GM12878 (cell line): ENCODE results near the gene TLE2. TPM values are rescaled to one million over a fixed set of nuclear protein-coding genes. Genes with fewer than 3 reads are reported as not detected.

Experiments
- ATAC-seq: fragments of 200-7000 bp; cut with Tn5 transposase; 3 replicates; pipeline ENCODE4 v1.9.1; 2020; ENCODE audit warnings: mild to moderate bottlenecking, moderate library complexity
- BruUV-seq: library from RNA; stranded (reverse); fragments of 400-500 nt; replicated peaks from 2 replicates; lab custom pipeline; 2021; lab: Mats Ljungman, UMichigan
- CTCF ChIA-PET: fragments of 300-600 bp; sonication (Branson Sonifier 250); formaldehyde crosslinking; extraction: SDS; loops from one replicate; lab custom pipeline; 2021; ENCODE audit warnings: inconsistent platforms; lab: Yijun Ruan, JAX
- POLR2A ChIA-PET: fragments of 350-600 bp; formaldehyde crosslinking; extraction: SDS; loops from one replicate; lab custom pipeline; 2021; ENCODE audit warnings: inconsistent platforms; lab: Charles Lee
- RAD21 ChIA-PET: fragments of 300-600 bp; sonication (Branson Sonifier 250); formaldehyde crosslinking; loops from one replicate; lab custom pipeline; 2023; ENCODE audit warnings: antibody characterized with exemption; ENCODE audit not compliant: unreplicated experiment; lab: Charles Lee
- SMC1A ChIA-PET: fragments of 300-600 bp; sonication (Branson Sonifier 250); formaldehyde crosslinking; loops from one replicate; lab custom pipeline; 2023; ENCODE audit not compliant: unreplicated experiment, uncharacterized antibody; lab: Charles Lee
- DNase-seq: peaks from one replicate; pipeline ENCODE4 v3.0.0-alpha.2; 2011; ENCODE audit warnings: low read depth, low spot score
- FAIRE-seq: peaks from 3 replicates; lab custom pipeline; 2011; peaks lifted over from hg19 to GRCh38; lab: Jason Lieb, UNC
- H2AFZ ChIP-seq: 2 replicates; pipeline ENCODE4 v1.6.0; 2011; ENCODE audit warnings: low read depth, low read length, control low read depth; ENCODE audit not compliant: control insufficient read depth
- H3K27ac ChIP-seq: 2 replicates; pipeline ENCODE4 v1.5.1; 2011; ENCODE audit warnings: control low read depth; ENCODE audit not compliant: control insufficient read depth, insufficient read depth
- H3K27me3 ChIP-seq, 2 experiments: replicated peaks in 1 of 2; 2 replicates each; pipeline versions ENCODE4 v1.6.0 to v1.6.1; 2011; ENCODE audit warnings: low read length in 1 of 2; ENCODE audit not compliant: control insufficient read depth in 2 of 2, insufficient read depth in 2 of 2
- H3K36me3 ChIP-seq, 2 experiments: 2 replicates each; pipeline ENCODE4 v1.5.1; 2011; ENCODE audit warnings: low read length in 1 of 2; ENCODE audit not compliant: control insufficient read depth in 2 of 2, insufficient read depth in 2 of 2
- H3K4me1 ChIP-seq: 2 replicates; pipeline ENCODE4 v1.6.1; 2011; ENCODE audit warnings: mild to moderate bottlenecking, low read length, moderate library complexity, mixed read lengths; ENCODE audit not compliant: control insufficient read depth, insufficient read depth
- H3K4me2 ChIP-seq: 2 replicates; pipeline ENCODE4 v1.6.0; 2011; ENCODE audit warnings: control low read depth; ENCODE audit not compliant: control insufficient read depth, insufficient read depth
- H3K4me3 ChIP-seq: fragments of 200-600 bp; sonication (generic); 2 replicates; pipeline ENCODE4 v1.5.1; 2016
- H3K79me2 ChIP-seq: 2 replicates; pipeline ENCODE4 v1.6.0; 2011; ENCODE audit warnings: low read length; ENCODE audit not compliant: control insufficient read depth, insufficient read depth
- H3K9ac ChIP-seq: 2 replicates; pipeline ENCODE4 v1.8.0; 2011; ENCODE audit warnings: low read length, control low read depth, mixed read lengths; ENCODE audit not compliant: control insufficient read depth, insufficient read depth
- H3K9me3 ChIP-seq: replicated peaks from 3 replicates; pipeline ENCODE4 v1.5.1; 2011; ENCODE audit warnings: mild to moderate bottlenecking, low read length; ENCODE audit not compliant: control insufficient read depth, insufficient read depth
- H4K20me1 ChIP-seq: 2 replicates; pipeline ENCODE4 v1.6.0; 2011; ENCODE audit not compliant: control insufficient read depth, insufficient read depth
- CBX3 ChIP-seq: fragments of 200-600 bp; sonication (generic); IDR thresholded peaks from 2 replicates; pipeline ENCODE4 v1.6.1; 2016; ENCODE audit warnings: low read depth, borderline replicate concordance
- CHD4 ChIP-seq: fragments of 200-600 bp; sonication (generic); IDR thresholded peaks from 2 replicates; pipeline ENCODE4 v1.6.1; 2016; ENCODE audit warnings: mild to moderate bottlenecking
- EP300 ChIP-seq, 2 experiments: fragments of 150-350 bp in 1 of 2; IDR thresholded peaks; 2 replicates each; pipeline ENCODE4 v1.6.1; 2011 to 2012; ENCODE audit warnings: low read depth in 2 of 2, low read length in 2 of 2, borderline replicate concordance in 1 of 2, improper control_type of control experiment in 1 of 2, inconsistent platforms in 1 of 2; ENCODE audit not compliant: control insufficient read depth in 1 of 2
- ETV6 ChIP-seq, 2 experiments: fragments of 450-650 bp in 1 of 2; IDR thresholded peaks in 1 of 2; conservative IDR thresholded peaks in 1 of 2; 2 replicates each; pipeline ENCODE4 v1.6.1; 2014; ENCODE audit warnings: antibody characterized with exemption in 1 of 2, borderline replicate concordance in 1 of 2, low read depth in 1 of 2, mild to moderate bottlenecking in 1 of 2, moderate library complexity in 1 of 2
- FOXM1 ChIP-seq: IDR thresholded peaks from 2 replicates; pipeline ENCODE4 v1.6.1; 2012; ENCODE audit warnings: low read depth, mild to moderate bottlenecking, inconsistent platforms, low read length, moderate library complexity
- HCFC1 ChIP-seq: fragments of 150-350 bp; IDR thresholded peaks from 2 replicates; pipeline ENCODE4 v1.6.1; 2014; ENCODE audit warnings: low read length
- MAX ChIP-seq: IDR thresholded peaks from 2 replicates; pipeline ENCODE4 v1.6.1; 2012; ENCODE audit warnings: low read depth, low read length, improper control_type of control experiment
- MLLT1 ChIP-seq: fragments of 450-650 bp; IDR thresholded peaks from 2 replicates; pipeline ENCODE4 v1.6.1; 2016; ENCODE audit warnings: mild to moderate bottlenecking
- MYB ChIP-seq: fragments of 150-350 bp; IDR thresholded peaks from 2 replicates; pipeline ENCODE4 v1.6.1; 2014; ENCODE audit warnings: mild to moderate bottlenecking, low read depth, low read length, borderline replicate concordance
- NFIC ChIP-seq: IDR thresholded peaks from 2 replicates; pipeline ENCODE4 v1.6.1; 2012; ENCODE audit warnings: low read depth, mild to moderate bottlenecking, inconsistent platforms, low read length, moderate library complexity
- PAX5 ChIP-seq: IDR thresholded peaks from 2 replicates; pipeline ENCODE4 v1.6.1; 2011; ENCODE audit warnings: low read depth, low read length, borderline replicate concordance
- PML ChIP-seq: IDR thresholded peaks from 2 replicates; pipeline ENCODE4 v1.6.1; 2012; ENCODE audit warnings: low read length, inconsistent platforms
- POLR2AphosphoS5 ChIP-seq: IDR thresholded peaks from 2 replicates; pipeline ENCODE4 v1.6.1; 2011; ENCODE audit warnings: mild to moderate bottlenecking, low read length, inconsistent platforms
- RCOR1 ChIP-seq: conservative IDR thresholded peaks from 2 replicates; pipeline ENCODE4 v1.6.1; 2012; ENCODE audit warnings: low read depth, low read length, improper control_type of control experiment
- STAT1 ChIP-seq: fragments of 450-650 bp; conservative IDR thresholded peaks from 2 replicates; pipeline ENCODE4 v1.6.1; 2014; ENCODE audit warnings: antibody characterized with exemption, mild to moderate bottlenecking
- SUPT20H ChIP-seq: IDR thresholded peaks from 2 replicates; pipeline ENCODE4 v1.6.1; 2011; ENCODE audit warnings: low read depth, mild to moderate bottlenecking, low read length, moderate library complexity, borderline replicate concordance; ENCODE audit not compliant: control insufficient read depth
- TBL1XR1 ChIP-seq: IDR thresholded peaks from 2 replicates; pipeline ENCODE4 v1.6.1; 2012; ENCODE audit warnings: low read depth, low read length, improper control_type of control experiment
- WGBS: methylation state at CpG from one replicate; pipeline ENCODE4 v1.1.6; 2016; ENCODE audit warnings: low lambda C conversion rate; ENCODE audit not compliant: insufficient replicate concordance, insufficient coverage; ENCODE audit errors: missing lambda C conversion rate; 5-methylcytosine and 5-hydroxymethylcytosine counted together
- in situ Hi-C: fragments of 300-500 bp; cut with MboI; formaldehyde crosslinking; loops from 9 replicates; pipeline ENCODE4 v1.14.3; 2018; ENCODE audit warnings: mixed read lengths
- intact Hi-C: fragments of 100-400 bp; cut with micrococcal nuclease; formaldehyde crosslinking; loops from one replicate; pipeline ENCODE4 v1.14.2; 2022; ENCODE audit not compliant: unreplicated experiment
- polyA plus RNA-seq, 11 experiments: library from polyadenylated mRNA; depleted of rRNA in 4 of 11; unstranded in 6 of 11; stranded (reverse) in 5 of 11; fragments of >200 nt; fragmentation: Nextera tagmentation in 4 of 11; fragmentation: Illumina TruSeq in 1 of 11; extraction: Ambion mirVana in 4 of 11; extraction: Trizol in 1 of 11; gene quantifications; 1 replicate in 1 of 11; 2 replicates in 10 of 11; pipeline versions ENCODE4 v1.2.1 to v1.2.3, GENCODE V29; 2011 to 2016; ENCODE audit warnings: inconsistent platforms in 2 of 11, missing spikeins in 2 of 11, low read depth in 1 of 11
- total RNA-seq, 4 experiments: library from RNA; depleted of rRNA in 3 of 4; stranded (reverse); fragments of >200 nt in 3 of 4; fragmentation: Illumina TruSeq in 1 of 4; extraction: Trizol in 1 of 4; gene quantifications; 2 replicates each; pipeline versions ENCODE4 v1.2.1 to v1.2.3, GENCODE V29; 2013 to 2021

TLE2 gene
- total and polyA plus RNA-seq, 10 of the 15 experiments (the other 5 are each of a cell fraction or from before 2014, with no cell fraction given), result 0.05 to 0.21 (median 0.11) TPM; not detected in 5

DNA sequence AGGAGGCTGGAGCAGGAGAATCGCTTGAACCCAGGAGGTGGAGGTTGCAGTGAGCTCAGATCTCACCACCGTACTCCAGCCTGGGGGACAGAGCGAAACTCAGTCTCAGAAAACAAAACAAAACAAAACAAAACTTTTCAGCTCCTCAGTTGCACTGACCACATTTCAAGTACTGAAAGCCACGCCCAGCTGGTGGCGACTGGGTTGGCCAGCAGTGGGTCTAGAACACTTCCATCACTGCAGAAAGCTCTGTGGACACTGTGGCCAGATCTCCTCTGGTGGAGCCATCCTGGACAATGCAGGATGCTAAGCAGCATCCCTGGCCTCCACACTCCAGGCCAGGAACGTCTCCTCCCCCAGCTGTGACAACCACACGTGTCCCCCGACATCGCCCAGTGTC is 21.1 kb downstream of the TLE2 start:
- DNase-seq (no peak), FAIRE-seq (peak; percentile 77), ATAC-seq (peak; percentile 81)
- BruUV-seq, result no TSS peak
- no peaks in the 10 kb centered on the region for H3K36me3 ChIP-seq
- no peak overlapping the region for H3K27ac ChIP-seq
- POLR2A ChIA-PET, result no interaction called here
- no peak overlapping the region for H3K9ac ChIP-seq
- no peaks in the 10 kb centered on the region; the same call in none of the 2 replicates for H3K4me1 ChIP-seq
- no peaks in the 10 kb centered on the region for H3K9me3 ChIP-seq
- no peak overlapping the region for H3K4me2 ChIP-seq
- no peaks in the 10 kb centered on the region for H3K79me2 ChIP-seq
- in situ Hi-C loops (no loop called here), intact Hi-C loops (no loop called here)
- CTCF ChIA-PET, result interaction anchor here (1.1 kb wide), 1 partner anchor 45 kb away, joined by 3 read pairs; no protein-coding TSS in a partner anchor
- H4K20me1 ChIP-seq, result no peaks in the 10 kb centered on the region
- SMC1A ChIA-PET, result no interaction called here
- TF ChIP-seq CHD4 (no peak), HCFC1 (no peak), EP300 (IDR thresholded peaks at IDR 0.05; ENCODE audit: borderline replicate concordance in 1 of 2, control insufficient read depth in 1 of 2, low read depth in 2 of 2, low read length in 2 of 2) (no peak), FOXM1 (no peak), PAX5 (no peak), MAX (no peak), SUPT20H (no peak), RCOR1 (no peak), POLR2AphosphoS5 (no peak), MYB (no peak), CBX3 (no peak), PML (no peak), TBL1XR1 (no peak), NFIC (no peak), STAT1 (no peak), ETV6 (conservative IDR thresholded peaks at IDR 0.05 in 1 of 2, IDR thresholded peaks at IDR 0.05 in 1 of 2; ENCODE audit: borderline replicate concordance in 1 of 2, low read depth in 1 of 2) (no peak), MLLT1 (no peak)
- H2AFZ ChIP-seq, result no peak overlapping the region
- WGBS, result 16% methylated on average over 9 of the region's 9 CpGs
- no peaks in the 10 kb centered on the region; a peak in 1 of 4 replicates for H3K27me3 ChIP-seq
- H3K4me3 ChIP-seq, result no peak overlapping the region
- RAD21 ChIA-PET, result interaction anchor here (1.1 kb wide), 1 partner anchor 96 kb away, joined by 4 read pairs; no protein-coding TSS in a partner anchor
